ENCODE measurements around the gene KIF23.

KIF23 gene

GRCh38 chr15:69478259-69478781 lies 64.2 kb downstream of the KIF23 start:
- Mint-ChIP-seq H3K9me3 (ENCODE audit: low read depth) (peaks cover 9% of the 10 kb centered on the region), H3K27ac (no peak overlapping the region), H3K36me3 (peaks cover 10% of the 10 kb centered on the region), H3K27me3 (peaks cover 6% of the 10 kb centered on the region), H3K4me1 (ENCODE audit: low read depth) (no peaks in the 10 kb centered on the region), H3K4me3 (no peak overlapping the region)

GRCh38 chr15:69479081-69479480 lies 64.9 kb downstream of the KIF23 start:
- Mint-ChIP-seq H3K36me3 (peaks cover 10% of the 10 kb centered on the region), H3K27me3 (peaks cover 6% of the 10 kb centered on the region), H3K4me3 (no peak overlapping the region), H3K4me1 (ENCODE audit: low read depth) (no peaks in the 10 kb centered on the region), H3K9me3 (ENCODE audit: low read depth) (peaks cover 9% of the 10 kb centered on the region), H3K27ac (no peak overlapping the region)

GRCh38 chr15:69479971-69480370 lies 65.8 kb downstream of the KIF23 start:
- no peak overlapping the region for H3K4me3 Mint-ChIP-seq
- H3K27me3 Mint-ChIP-seq, result peaks cover 6% of the 10 kb centered on the region
- no peak overlapping the region for H3K27ac Mint-ChIP-seq
- peaks cover 10% of the 10 kb centered on the region for H3K36me3 Mint-ChIP-seq
- H3K9me3 Mint-ChIP-seq (ENCODE audit: low read depth), result peaks cover 9% of the 10 kb centered on the region
- H3K4me1 Mint-ChIP-seq (ENCODE audit: low read depth), result no peaks in the 10 kb centered on the region

GRCh38 chr15:69480932-69481331 lies 66.8 kb downstream of the KIF23 start:
- H3K4me1 Mint-ChIP-seq (ENCODE audit: low read depth), result no peaks in the 10 kb centered on the region
- peaks cover 6% of the 10 kb centered on the region for H3K27me3 Mint-ChIP-seq
- H3K27ac Mint-ChIP-seq, result no peak overlapping the region

DNA sequence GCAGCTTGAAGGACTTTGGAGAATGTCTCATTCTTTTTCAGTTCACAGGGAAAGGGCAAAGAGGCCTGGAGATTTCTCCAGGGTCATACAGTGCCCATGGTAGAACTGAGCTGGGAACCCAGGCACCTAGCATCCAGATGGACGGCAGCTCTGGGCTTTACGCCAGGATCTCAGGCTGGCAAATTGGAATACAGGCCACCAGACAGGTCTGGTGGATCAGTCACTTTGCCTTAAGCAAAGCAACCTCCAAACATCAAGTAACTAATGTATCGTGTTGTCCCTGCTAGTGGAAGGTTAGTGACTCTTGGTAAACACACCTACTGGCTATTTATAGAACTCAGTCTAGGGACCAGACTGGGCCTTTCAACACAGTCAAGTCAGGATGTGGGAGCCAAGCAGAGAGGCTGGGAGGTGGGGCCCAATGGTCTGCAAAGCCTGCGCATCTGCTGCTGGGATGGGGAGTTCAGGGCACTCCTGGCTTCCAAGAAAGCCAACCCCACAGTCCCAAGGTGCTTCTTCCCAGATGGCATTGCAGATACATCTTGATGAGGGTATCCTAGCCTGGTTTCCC lies 68.6 kb downstream of the KIF23 start:
- Mint-ChIP-seq H3K36me3 (peaks cover 10% of the 10 kb centered on the region), H3K4me3 (no peak overlapping the region), H3K9me3 (ENCODE audit: low read depth) (peaks cover 9% of the 10 kb centered on the region), H3K4me1 (ENCODE audit: low read depth) (no peaks in the 10 kb centered on the region), H3K27me3 (peaks cover 2% of the 10 kb centered on the region), H3K27ac (no peak overlapping the region)

More at GRCh38 chr15:69480932-69481331, 66.8 kb downstream of the KIF23 start:
- Mint-ChIP-seq H3K9me3 (ENCODE audit: low read depth) (peaks cover 9% of the 10 kb centered on the region), H3K4me3 (no peak overlapping the region), H3K36me3 (peaks cover 10% of the 10 kb centered on the region)

- peaks cover 5% of the 10 kb centered on the region for H3K9me3 Mint-ChIP-seq (ENCODE audit: low read depth)
- H3K4me3 Mint-ChIP-seq, result no peak overlapping the region
- H3K27me3 Mint-ChIP-seq, result no peaks in the 10 kb centered on the region
- peaks cover 5% of the 10 kb centered on the region for H3K36me3 Mint-ChIP-seq
- H3K27ac Mint-ChIP-seq, result no peak overlapping the region
- no peaks in the 10 kb centered on the region for H3K4me1 Mint-ChIP-seq (ENCODE audit: low read depth)
Measured at GRCh38 chr15:69484837-69485236, 70.7 kb downstream of the KIF23 start.

- peaks cover under 1% of the 10 kb centered on the region for H3K9me3 Mint-ChIP-seq (ENCODE audit: low read depth)
- H3K4me3 Mint-ChIP-seq, result no peak overlapping the region
- H3K36me3 Mint-ChIP-seq, result peaks cover under 1% of the 10 kb centered on the region
- no peaks in the 10 kb centered on the region for H3K4me1 Mint-ChIP-seq (ENCODE audit: low read depth)
- no peak overlapping the region for H3K27ac Mint-ChIP-seq
- no peaks in the 10 kb centered on the region for H3K27me3 Mint-ChIP-seq
Measured at GRCh38 chr15:69486481-69487110, 72.4 kb downstream of the KIF23 start.

DNA sequence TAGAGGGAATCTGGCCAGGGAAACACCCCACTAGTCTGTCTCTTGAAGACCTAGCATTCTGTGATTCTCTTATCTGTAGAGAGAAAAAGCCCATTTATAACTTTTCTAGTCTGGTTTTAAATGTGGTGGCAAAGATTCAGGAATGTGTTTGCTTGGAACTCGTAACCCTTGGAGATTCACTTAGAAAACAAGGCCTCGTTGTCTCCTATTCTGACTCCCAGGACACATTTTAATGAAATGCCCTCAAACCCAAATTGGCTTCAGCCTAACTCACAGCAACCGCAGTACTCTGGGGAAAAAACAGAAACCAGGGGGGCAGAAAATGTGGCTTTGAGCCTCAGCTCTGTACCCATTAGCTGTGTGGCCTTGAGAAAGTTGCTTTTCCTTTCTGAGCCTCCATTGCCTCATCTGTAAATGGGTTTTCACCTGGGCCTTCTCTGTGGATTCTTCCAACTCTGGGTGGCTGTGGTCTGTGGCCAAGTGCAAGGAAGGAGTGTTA lies 75.0 kb downstream of the KIF23 start:
- H3K27ac Mint-ChIP-seq, result no peak overlapping the region
- no peaks in the 10 kb centered on the region for H3K27me3 Mint-ChIP-seq
- peaks cover 5% of the 10 kb centered on the region for H3K9me3 Mint-ChIP-seq (ENCODE audit: low read depth)
- H3K4me3 Mint-ChIP-seq, result no peak overlapping the region
- H3K36me3 Mint-ChIP-seq, result peaks cover 2% of the 10 kb centered on the region
- no peaks in the 10 kb centered on the region for H3K4me1 Mint-ChIP-seq (ENCODE audit: low read depth)

GRCh38 chr15:69490356-69491037 lies 76.3 kb downstream of the KIF23 start:
- H3K4me3 Mint-ChIP-seq, result no peak overlapping the region
- no peaks in the 10 kb centered on the region for H3K27me3 Mint-ChIP-seq
- H3K4me1 Mint-ChIP-seq (ENCODE audit: low read depth), result no peaks in the 10 kb centered on the region
- H3K9me3 Mint-ChIP-seq (ENCODE audit: low read depth), result peaks cover 5% of the 10 kb centered on the region
- peaks cover 2% of the 10 kb centered on the region for H3K36me3 Mint-ChIP-seq
- no peak overlapping the region for H3K27ac Mint-ChIP-seq

GRCh38 chr15:69491038-69491505 lies 76.9 kb downstream of the KIF23 start:
- Mint-ChIP-seq H3K4me3 (no peak overlapping the region), H3K27me3 (no peaks in the 10 kb centered on the region), H3K9me3 (ENCODE audit: low read depth) (peaks cover 5% of the 10 kb centered on the region), H3K36me3 (peaks cover 2% of the 10 kb centered on the region), H3K27ac (no peak overlapping the region), H3K4me1 (ENCODE audit: low read depth) (no peaks in the 10 kb centered on the region)

GRCh38 chr15:69493406-69493805 lies 79.3 kb downstream of the KIF23 start:
- Mint-ChIP-seq H3K27ac (no peak overlapping the region), H3K9me3 (ENCODE audit: low read depth) (peaks cover 5% of the 10 kb centered on the region), H3K4me3 (no peak overlapping the region), H3K4me1 (ENCODE audit: low read depth) (no peaks in the 10 kb centered on the region), H3K27me3 (no peaks in the 10 kb centered on the region), H3K36me3 (peaks cover 2% of the 10 kb centered on the region)

GRCh38 chr15:69496001-69496400 lies 81.9 kb downstream of the KIF23 start:
- Mint-ChIP-seq H3K4me1 (ENCODE audit: low read depth) (no peaks in the 10 kb centered on the region), H3K27me3 (no peaks in the 10 kb centered on the region), H3K4me3 (no peak overlapping the region)

DNA sequence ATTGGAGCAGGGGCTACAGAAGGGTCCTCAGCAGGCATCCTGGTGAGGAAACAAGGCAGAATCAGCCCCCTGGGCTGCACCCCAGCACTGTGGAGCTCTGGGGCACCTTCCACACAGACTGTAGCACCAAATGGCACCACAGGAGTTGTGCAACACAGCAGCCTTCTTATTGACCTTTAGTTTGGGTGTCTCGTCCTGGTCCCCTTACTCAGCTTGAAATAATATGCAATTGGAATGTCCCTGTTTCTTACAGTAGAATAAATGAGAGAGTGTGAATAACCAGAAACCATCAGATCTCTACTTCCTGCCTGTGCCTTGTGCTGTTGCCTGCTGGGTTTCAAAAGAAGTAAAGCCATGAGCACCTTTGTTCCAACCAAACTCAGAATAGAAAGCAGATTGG lies 82.9 kb downstream of the KIF23 start:
- H3K36me3 Mint-ChIP-seq, result no peaks in the 10 kb centered on the region

More at GRCh38 chr15:69496001-69496400, 81.9 kb downstream of the KIF23 start:
- peaks cover 5% of the 10 kb centered on the region for H3K9me3 Mint-ChIP-seq (ENCODE audit: low read depth)
- H3K27ac Mint-ChIP-seq, result no peak overlapping the region
- H3K36me3 Mint-ChIP-seq, result peaks cover 2% of the 10 kb centered on the region

GRCh38 chr15:69497667-69498066 lies 83.5 kb downstream of the KIF23 start:
- no peak overlapping the region for H3K27ac Mint-ChIP-seq
- no peaks in the 10 kb centered on the region for H3K36me3 Mint-ChIP-seq
- H3K4me1 Mint-ChIP-seq (ENCODE audit: low read depth), result no peaks in the 10 kb centered on the region
- no peaks in the 10 kb centered on the region for H3K27me3 Mint-ChIP-seq
- no peak overlapping the region for H3K4me3 Mint-ChIP-seq
- H3K9me3 Mint-ChIP-seq (ENCODE audit: low read depth), result no peaks in the 10 kb centered on the region

More for the DNA sequence above, 82.9 kb downstream of the KIF23 start:
- H3K4me1 Mint-ChIP-seq (ENCODE audit: low read depth), result no peaks in the 10 kb centered on the region
- H3K4me3 Mint-ChIP-seq, result no peak overlapping the region
- H3K27me3 Mint-ChIP-seq, result no peaks in the 10 kb centered on the region
- H3K9me3 Mint-ChIP-seq (ENCODE audit: low read depth), result no peaks in the 10 kb centered on the region
- no peak overlapping the region for H3K27ac Mint-ChIP-seq
